H1 (cell line): ENCODE results near the gene FAM177B. TPM values are rescaled to one million over a fixed set of nuclear protein-coding genes. Genes with fewer than 3 reads are reported as not detected.

ENCODE experiments used
- CTCF ChIA-PET: fragments of 300-600 bp; sonication (Branson Sonifier 250); formaldehyde crosslinking; loops from one replicate; lab custom pipeline; 2021; ENCODE audit not compliant: partially characterized antibody; lab: Charles Lee
- POLR2A ChIA-PET: fragments of 300-600 bp; sonication (Branson Sonifier 250); formaldehyde crosslinking; loops from one replicate; lab custom pipeline; 2021; ENCODE audit warnings: inconsistent platforms; ENCODE audit not compliant: partially characterized antibody; lab: Charles Lee
- DNase-seq, 2 experiments: peaks; one replicate each; pipeline versions ENCODE4 v3.0.0 to v3.0.0-alpha.2; 2010 to 2022; ENCODE audit warnings: low spot score in 2 of 2, low read depth in 1 of 2, mixed read lengths in 1 of 2
- FAIRE-seq: peaks from 2 replicates; lab custom pipeline; 2011; peaks lifted over from hg19 to GRCh38; lab: Jason Lieb, UNC
- H2AFZ ChIP-seq: 2 replicates; pipeline ENCODE4 v1.8.1; 2012; ENCODE audit warnings: low read length, inconsistent platforms
- H2AK5ac ChIP-seq: 2 replicates; pipeline ENCODE4 v1.6.1; 2013; ENCODE audit warnings: low read depth, low read length
- H2BK120ac ChIP-seq: replicated peaks from 2 replicates; pipeline ENCODE3; 2013; ENCODE audit warnings: low read depth, low read length, inconsistent platforms
- H2BK12ac ChIP-seq: 2 replicates; pipeline ENCODE4 v1.6.1; 2013; ENCODE audit warnings: low read depth, low read length
- H2BK15ac ChIP-seq: 2 replicates; pipeline ENCODE4 v1.6.1; 2013; ENCODE audit warnings: low read length
- H2BK20ac ChIP-seq: 2 replicates; pipeline ENCODE4 v1.6.1; 2013; ENCODE audit warnings: low read length
- H2BK5ac ChIP-seq: 2 replicates; pipeline ENCODE4 v1.6.1; 2013; ENCODE audit warnings: low read depth, low read length
- H3K14ac ChIP-seq: 2 replicates; pipeline ENCODE4 v1.6.1; 2013; ENCODE audit warnings: inconsistent platforms; ENCODE audit not compliant: insufficient read length
- H3K18ac ChIP-seq: 2 replicates; pipeline ENCODE4 v1.6.1; 2013; ENCODE audit warnings: low read length; ENCODE audit errors: extremely low read depth
- H3K23ac ChIP-seq: 2 replicates; pipeline ENCODE4 v1.6.1; 2013; ENCODE audit warnings: inconsistent platforms; ENCODE audit not compliant: insufficient read length
- H3K23me2 ChIP-seq: 2 replicates; pipeline ENCODE4 v1.6.1; 2013; ENCODE audit warnings: low read depth, low read length
- H3K27ac ChIP-seq: 2 replicates; pipeline ENCODE4 v1.6.1; 2011; ENCODE audit warnings: low read depth, low read length, inconsistent platforms
- H3K27me3 ChIP-seq, 4 experiments: replicated peaks in 1 of 4; 1 replicate in 1 of 4; 2 replicates in 3 of 4; pipeline versions ENCODE4 v1.6.1 to v1.8.1; 2011 to 2013; ENCODE audit warnings: low read length in 3 of 4, mild to moderate bottlenecking in 3 of 4, inconsistent platforms in 2 of 4, mixed read lengths in 2 of 4, moderate library complexity in 1 of 4; ENCODE audit not compliant: control insufficient read depth in 3 of 4, insufficient read depth in 3 of 4; ENCODE audit errors: extremely low read depth in 1 of 4
- H3K36me3 ChIP-seq, 4 experiments: 2 replicates each; pipeline versions ENCODE4 v1.6.1 to v1.8.1; 2011 to 2013; ENCODE audit warnings: mild to moderate bottlenecking in 4 of 4, low read length in 3 of 4, moderate library complexity in 2 of 4, control low read depth in 1 of 4, inconsistent platforms in 1 of 4; ENCODE audit not compliant: insufficient read depth in 4 of 4, control insufficient read depth in 2 of 4
- H3K4ac ChIP-seq: replicated peaks from 2 replicates; pipeline ENCODE3; 2013; ENCODE audit warnings: low read length, low read depth, mixed read lengths, inconsistent platforms; ENCODE audit not compliant: insufficient read length
- H3K4me1 ChIP-seq, 4 experiments: replicated peaks in 1 of 4; 1 replicate in 1 of 4; 2 replicates in 3 of 4; pipeline versions ENCODE4 v1.6.1 to v1.8.1; 2011 to 2013; ENCODE audit warnings: low read length in 3 of 4, inconsistent platforms in 2 of 4, mixed read lengths in 1 of 4; ENCODE audit not compliant: insufficient read depth in 4 of 4, control insufficient read depth in 3 of 4
- H3K4me2 ChIP-seq, 2 experiments: 2 replicates each; pipeline versions ENCODE4 v1.6.1 to v1.8.1; 2011 to 2013; ENCODE audit warnings: low read depth in 2 of 2, low read length in 2 of 2, control low read depth in 1 of 2, inconsistent platforms in 1 of 2, mild to moderate bottlenecking in 1 of 2; ENCODE audit not compliant: insufficient read depth in 1 of 2
- H3K4me3 ChIP-seq, 4 experiments: fragments of 200-600, 300-600 bp in 1 of 4; sonication (generic), shearing (Covaris generic), sonication (Bioruptor Twin) in 1 of 4; 2 replicates each; pipeline versions ENCODE4 v1.5.1 to v1.8.1; 2011 to 2016; ENCODE audit warnings: low read length in 4 of 4, low read depth in 3 of 4, control low read depth in 2 of 4, inconsistent platforms in 2 of 4, mild to moderate bottlenecking in 2 of 4, mixed read lengths in 1 of 4, moderate library complexity in 1 of 4; ENCODE audit not compliant: insufficient read depth in 2 of 4; ENCODE audit errors: extremely low read depth in 1 of 4
- H3K56ac ChIP-seq: replicated peaks from 2 replicates; pipeline ENCODE3; 2013; ENCODE audit warnings: low read depth, mild to moderate bottlenecking, mixed read lengths, low read length, inconsistent platforms; ENCODE audit not compliant: insufficient read length
- H3K79me1 ChIP-seq: 2 replicates; pipeline ENCODE4 v1.6.1; 2013; ENCODE audit warnings: low read depth, low read length, control low read depth
- H3K79me2 ChIP-seq, 2 experiments: 2 replicates each; pipeline versions ENCODE4 v1.6.1 to v1.8.1; 2012 to 2013; ENCODE audit warnings: low read length in 2 of 2, mild to moderate bottlenecking in 2 of 2, inconsistent platforms in 1 of 2; ENCODE audit not compliant: insufficient read depth in 2 of 2, control insufficient read depth in 1 of 2
- H3K9ac ChIP-seq, 4 experiments: replicated peaks in 1 of 4; 1 replicate in 1 of 4; 2 replicates in 3 of 4; pipeline versions ENCODE4 v1.6.1 to v1.8.1; 2011 to 2013; ENCODE audit warnings: low read depth in 3 of 4, low read length in 3 of 4, control low read depth in 2 of 4, mild to moderate bottlenecking in 2 of 4, moderate library complexity in 2 of 4, inconsistent platforms in 1 of 4; ENCODE audit errors: extremely low read depth in 1 of 4
- H3K9me3 ChIP-seq, 2 experiments: 2 replicates each; pipeline versions ENCODE4 v1.6.1 to v1.8.1; 2012 to 2013; ENCODE audit warnings: mild to moderate bottlenecking in 2 of 2, moderate library complexity in 2 of 2, control low read depth in 1 of 2, inconsistent platforms in 1 of 2, low read depth in 1 of 2, low read length in 1 of 2, mixed read lengths in 1 of 2; ENCODE audit not compliant: insufficient read depth in 2 of 2
- H4K20me1 ChIP-seq, 2 experiments: replicated peaks in 1 of 2; 2 replicates each; pipeline versions ENCODE3 to v1.8.1; 2011 to 2013; ENCODE audit warnings: inconsistent platforms in 2 of 2, low read length in 2 of 2, mild to moderate bottlenecking in 1 of 2; ENCODE audit not compliant: insufficient read depth in 2 of 2, control insufficient read depth in 1 of 2
- H4K5ac ChIP-seq: 2 replicates; pipeline ENCODE4 v1.6.1; 2013; ENCODE audit warnings: low read length, low read depth, mixed read lengths, inconsistent platforms; ENCODE audit not compliant: insufficient read length
- H4K8ac ChIP-seq: 2 replicates; pipeline ENCODE4 v1.8.0; 2013; ENCODE audit warnings: mild to moderate bottlenecking, moderate library complexity, low read length, inconsistent platforms; ENCODE audit not compliant: insufficient read depth; ENCODE audit errors: extremely low read depth
- H4K91ac ChIP-seq: replicated peaks from 2 replicates; pipeline ENCODE3; 2013; ENCODE audit warnings: low read length, mixed read lengths, inconsistent platforms; ENCODE audit not compliant: insufficient read length
- CEBPB ChIP-seq: IDR thresholded peaks from 2 replicates; pipeline ENCODE4 v1.6.1; 2012; ENCODE audit warnings: low read depth, low read length
- EP300 ChIP-seq, 2 experiments: IDR thresholded peaks; 1 replicate in 1 of 2; 2 replicates in 1 of 2; pipeline ENCODE4 v1.6.1; 2011 to 2012; ENCODE audit warnings: low read depth in 2 of 2, low read length in 2 of 2, mild to moderate bottlenecking in 2 of 2, borderline replicate concordance in 1 of 2, inconsistent platforms in 1 of 2, moderate library complexity in 1 of 2
- HDAC6 ChIP-seq: IDR thresholded peaks from one replicate; pipeline ENCODE4 v1.7.1; 2012; ENCODE audit warnings: low read depth, mild to moderate bottlenecking, inconsistent platforms, low read length, moderate library complexity
- RFX5 ChIP-seq: IDR thresholded peaks from 2 replicates; pipeline ENCODE4 v1.6.1; 2011; ENCODE audit warnings: low read depth, low read length, improper control_type of control experiment, borderline replicate concordance
- WGBS, 2 experiments: shearing (Covaris generic) in 1 of 2; methylation state at CpG; one replicate each; pipeline versions ENCODE4 v1.1.6 to v1.1.7; 2013 to 2015; ENCODE audit warnings: low lambda C conversion rate in 2 of 2, mixed read lengths in 2 of 2, inconsistent platforms in 1 of 2, low coverage in 1 of 2, missing lambda C conversion rate in 1 of 2; ENCODE audit not compliant: insufficient replicate concordance in 2 of 2, insufficient coverage in 1 of 2, insufficient read length in 1 of 2; ENCODE audit errors: extremely low coverage in 1 of 2, missing lambda C conversion rate in 1 of 2; 5-methylcytosine and 5-hydroxymethylcytosine counted together
- polyA plus RNA-seq, 7 experiments: library from polyadenylated mRNA; depleted of rRNA in 3 of 7; stranded (reverse) in 5 of 7; unstranded in 2 of 7; fragments of >200 nt in 5 of 7; fragments of 200-250 nt in 2 of 7; gene quantifications; 1 replicate in 5 of 7; 2 replicates in 1 of 7; 4 replicates in 1 of 7; pipeline versions ENCODE4 v1.2.1 to v1.2.3, GENCODE V29; 2011 to 2013; ENCODE audit warnings: missing spikeins in 2 of 7, mixed read lengths in 2 of 7
- total RNA-seq: library from RNA; stranded (reverse); fragmentation: NEBNext Ultra II Directional; extraction: Animal tissue kit (Norgen Biotek cat#: 25700); gene quantifications from 2 replicates; pipeline ENCODE4 v1.2.1, GENCODE V29; 2021

FAM177B gene
- total and polyA plus RNA-seq, 2 of the 8 experiments (the other 6 are each of a cell fraction or from before 2014, with no cell fraction given), result 0.06 TPM; not detected in 1

GRCh38 chr1:222739465-222739864, 2.5 kb downstream of the FAM177B start:
- POLR2A ChIA-PET, result no interaction called here
- Histone ChIP-seq H2BK15ac (no peak overlapping the region), H3K27ac (no peak overlapping the region), H3K14ac (no peak overlapping the region), H4K8ac (no peak overlapping the region), H3K79me1 (no peaks in the 10 kb centered on the region), H3K9me3 (no peaks in the 10 kb centered on the region), H3K18ac (no peak overlapping the region), H4K5ac (no peak overlapping the region), H4K20me1 (no peaks in the 10 kb centered on the region), H3K4ac (no peak overlapping the region), H3K79me2 (no peaks in the 10 kb centered on the region), H2BK5ac (no peak overlapping the region), H3K4me3 (no peak overlapping the region), H3K9ac (no peak overlapping the region), H3K23me2 (no peaks in the 10 kb centered on the region), H2BK12ac (no peak overlapping the region), H4K91ac (no peak overlapping the region), H3K23ac (no peak overlapping the region), H2BK120ac (no peak overlapping the region), H3K36me3 (peaks cover 0 to 4% (median 1%) of the 10 kb centered on the region in 4 experiments; a peak in 3 of 8 replicates), H3K4me1 (peaks cover 6 to 14% (median 11%) of the 10 kb centered on the region in 4 experiments; a peak in 6 of 7 replicates), H3K56ac (no peak overlapping the region), H3K4me2 (no peak overlapping the region), H2BK20ac (no peak overlapping the region), H3K27me3 (no peaks in the 10 kb centered on the region), H2AFZ (no peak overlapping the region), H2AK5ac (no peak overlapping the region)
- WGBS, 2 experiments, result 94% methylated on average over 2 of the region's 2 CpGs; no CpG with 5 or more reads in 1 of the 2 experiments
- FAIRE-seq, result no peak
- CTCF ChIA-PET, result interaction anchor here (0.7 to 1.4 kb wide), 4 partner anchors 11 to 385 kb away, joined by 3 to 6 read pairs (median 4); no protein-coding TSS in a partner anchor
- no peak for DNase-seq
- no peak for TF ChIP-seq HDAC6
- TF ChIP-seq RFX5, result no peak
- no peak for TF ChIP-seq EP300 (IDR thresholded peaks at IDR 0.05; ENCODE audit: borderline replicate concordance in 1 of 2, low read depth in 2 of 2, low read length in 2 of 2)
- TF ChIP-seq CEBPB, result no peak
